Stimulated activated CD8-positive, alpha-beta memory T cell treated with anti-CD3 and anti-CD28 coated beads, Interleukin-15, amount 100 ng/mL, for 48 hours (primary cell): ENCODE data around the gene FPGS.

Experiments used
- DNase-seq, 2 donors: peaks; one replicate each; pipeline ENCODE4 v3.0.0-alpha.2; 2020; ENCODE audit warnings: low read depth in 2 of 2

The FPGS gene

DNA sequence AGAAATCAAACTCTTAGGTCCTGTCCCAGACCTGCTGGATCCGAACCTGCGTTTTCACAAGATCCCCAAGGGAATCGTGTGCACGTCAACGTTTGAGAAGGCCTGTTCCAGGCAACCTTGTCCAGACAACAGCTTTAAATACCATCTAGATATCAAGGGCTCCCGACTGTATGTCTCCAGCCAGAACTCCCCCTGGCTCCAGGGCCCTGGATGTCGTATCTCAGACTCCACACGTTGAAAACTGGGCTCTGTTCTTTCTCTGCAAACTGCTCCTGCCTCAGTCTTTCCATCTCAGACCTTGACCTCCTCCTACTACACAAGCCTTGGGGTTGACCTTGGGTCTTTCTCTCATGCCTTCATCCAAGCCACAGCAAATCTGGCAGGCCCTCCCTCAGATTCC lies 57.6 kb downstream of the FPGS start:
- DNase-seq, result no peak

DNA sequence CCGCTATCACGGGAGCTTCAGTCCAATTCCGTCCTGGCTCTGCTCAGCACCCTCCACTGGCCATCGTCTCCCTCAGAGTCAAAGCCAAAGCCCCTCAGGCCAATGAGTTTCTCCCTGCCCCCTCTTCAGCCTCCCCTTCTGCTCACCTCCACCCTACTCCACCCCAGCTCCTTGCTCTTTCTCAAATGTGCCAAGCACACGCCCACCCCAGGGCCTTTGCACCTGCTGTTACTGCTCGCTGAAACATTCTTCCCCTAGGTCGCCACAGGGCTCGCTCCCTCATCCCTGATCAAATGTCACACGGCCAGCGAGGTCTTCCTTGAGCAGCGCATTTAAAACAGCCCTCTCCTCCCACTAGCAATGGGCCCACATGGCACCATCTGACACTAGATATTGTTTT lies 58.1 kb downstream of the FPGS start:
- no peak for DNase-seq

DNA sequence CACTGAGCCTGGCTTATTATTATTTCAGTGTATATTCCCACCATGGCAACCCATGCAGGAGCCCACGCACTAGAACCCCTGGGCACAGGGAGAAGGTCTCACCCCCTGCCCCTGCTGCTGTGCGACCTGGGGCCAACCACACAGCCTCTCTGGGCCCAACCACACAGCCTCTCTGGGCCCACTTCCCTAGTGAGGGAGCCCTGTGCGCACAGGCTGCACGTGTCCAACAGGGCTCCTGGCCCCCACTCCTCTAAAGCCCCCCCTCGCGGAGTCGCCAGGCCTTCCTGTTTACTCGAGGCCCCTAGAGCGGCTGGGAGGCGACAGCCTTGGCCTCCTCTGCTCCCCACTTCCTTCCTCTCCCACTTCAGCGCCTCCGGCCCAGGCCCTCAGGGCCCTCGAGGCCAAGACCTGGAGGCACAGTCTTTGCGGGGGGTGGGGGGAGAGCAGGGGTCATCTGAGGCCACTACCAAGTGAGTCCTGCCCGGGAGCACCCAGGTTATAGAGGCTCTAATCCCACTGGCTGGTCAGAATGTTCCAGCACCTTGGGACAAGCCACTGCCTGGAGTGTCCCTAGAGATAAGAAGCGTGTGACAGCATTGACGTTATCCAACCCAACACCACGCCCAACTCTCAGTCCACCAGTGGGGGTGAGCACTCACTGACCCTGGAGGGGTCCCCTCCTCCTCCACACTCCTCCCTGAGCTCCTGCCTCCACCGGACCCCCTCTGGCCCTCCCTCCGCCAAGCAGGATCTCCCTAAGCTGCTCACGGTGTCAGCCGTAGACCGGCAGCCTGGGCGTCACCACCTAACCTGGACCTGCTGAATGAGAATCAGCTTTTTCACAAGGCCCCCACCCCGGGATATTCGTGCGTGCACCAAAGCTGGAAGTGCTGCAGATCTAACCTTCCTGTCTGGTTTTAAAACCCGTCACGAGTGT lies 59.7 kb downstream of the FPGS start:
- peak in 1 of 2 donors; percentile 19 for DNase-seq

- DNase-seq, result no peak
Observed at GRCh38 chr9:127863191-127863621, 60.5 kb downstream of the FPGS start.
